GM19397 (cell line): ENCODE measurements around the gene WNT1.

ENCODE experiments used
- ATAC-seq: cut with Tn5 transposase; IDR thresholded peaks from one replicate; pipeline ENCODE4 v1.9.1; 2021; ENCODE audit warnings: mild to moderate bottlenecking, moderate library complexity; ENCODE audit not compliant: unreplicated experiment

The WNT1 gene

DNA sequence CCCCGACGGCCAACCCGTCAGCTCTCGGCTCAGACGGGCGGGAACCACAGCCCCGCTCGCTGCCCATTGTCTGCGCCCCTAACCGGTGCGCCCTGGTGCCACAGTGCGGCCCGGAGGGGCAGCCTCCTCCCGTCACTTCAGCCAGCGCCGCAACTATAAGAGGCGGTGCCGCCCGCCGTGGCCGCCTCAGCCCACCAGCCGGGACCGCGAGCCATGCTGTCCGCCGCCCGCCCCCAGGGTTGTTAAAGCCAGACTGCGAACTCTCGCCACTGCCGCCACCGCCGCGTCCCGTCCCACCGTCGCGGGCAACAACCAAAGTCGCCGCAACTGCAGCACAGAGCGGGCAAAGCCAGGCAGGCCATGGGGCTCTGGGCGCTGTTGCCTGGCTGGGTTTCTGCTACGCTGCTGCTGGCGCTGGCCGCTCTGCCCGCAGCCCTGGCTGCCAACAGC is at the start of gene WNT1:
Gene WNT1, plus strand, starts transcription at position 32 of the 450 bp plus-strand sequence. Its CDS starts 329 bp downstream, at position 361.
- ATAC-seq = peak; percentile 8

DNA sequence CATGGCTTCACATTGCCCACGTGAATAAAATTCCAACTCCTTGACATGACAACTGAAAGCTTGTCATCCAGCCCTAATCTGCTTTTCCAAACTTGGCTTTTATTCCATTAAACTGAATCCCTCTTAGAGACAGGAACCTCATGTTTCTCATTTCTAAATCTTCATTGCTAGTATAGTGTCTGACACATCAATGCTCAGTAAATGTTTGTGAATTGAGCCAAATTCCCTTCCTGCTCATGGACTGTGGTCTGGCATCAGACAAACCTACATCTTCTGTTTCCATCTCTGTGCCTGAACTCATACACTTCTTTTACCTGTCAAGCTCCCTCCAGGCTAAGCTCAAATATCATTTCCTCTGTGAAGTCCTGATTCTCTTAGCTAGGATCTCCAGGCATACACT is 48.6 kb upstream of the WNT1 start:
- ATAC-seq = no peak

DNA sequence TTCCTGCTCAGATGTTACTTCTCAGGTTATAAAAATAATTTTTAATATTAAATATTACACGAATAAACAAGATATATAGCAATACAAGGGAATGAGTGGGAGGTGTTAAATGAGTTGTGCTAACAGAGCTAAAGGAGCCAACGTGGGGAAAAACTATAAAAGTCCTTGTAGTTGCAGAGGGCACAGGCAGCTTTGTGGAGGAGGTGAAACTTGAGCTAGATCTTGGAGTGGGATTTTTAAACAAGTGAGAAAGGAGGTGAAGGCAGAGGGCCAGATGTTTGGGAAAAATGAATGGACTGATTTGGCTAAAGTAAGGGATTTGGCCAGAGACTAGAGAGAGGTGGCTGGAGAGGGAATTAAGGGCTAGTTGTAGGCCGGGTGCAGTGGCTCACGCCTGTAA is 47.6 kb upstream of the WNT1 start:
- no peak for ATAC-seq

DNA sequence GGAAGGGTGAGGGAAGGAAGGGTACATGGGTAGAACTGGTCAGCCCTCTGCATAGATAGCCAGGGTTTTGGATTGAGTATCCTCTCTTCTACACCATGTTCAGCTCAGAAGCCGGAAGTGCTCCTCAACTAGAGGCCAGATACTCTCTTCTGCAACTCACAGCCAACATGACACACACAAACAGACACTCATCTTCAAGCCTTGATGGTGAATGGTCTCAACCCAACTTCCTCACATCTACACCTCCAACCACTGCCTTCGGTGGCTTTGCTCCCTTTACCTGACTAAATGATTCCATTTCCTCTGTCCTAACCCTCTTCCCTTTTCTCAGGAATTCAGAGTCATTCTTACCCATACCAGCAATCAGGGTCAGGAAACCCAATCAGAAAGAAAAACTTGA is 45.2 kb upstream of the WNT1 start:
- ATAC-seq = no peak

DNA sequence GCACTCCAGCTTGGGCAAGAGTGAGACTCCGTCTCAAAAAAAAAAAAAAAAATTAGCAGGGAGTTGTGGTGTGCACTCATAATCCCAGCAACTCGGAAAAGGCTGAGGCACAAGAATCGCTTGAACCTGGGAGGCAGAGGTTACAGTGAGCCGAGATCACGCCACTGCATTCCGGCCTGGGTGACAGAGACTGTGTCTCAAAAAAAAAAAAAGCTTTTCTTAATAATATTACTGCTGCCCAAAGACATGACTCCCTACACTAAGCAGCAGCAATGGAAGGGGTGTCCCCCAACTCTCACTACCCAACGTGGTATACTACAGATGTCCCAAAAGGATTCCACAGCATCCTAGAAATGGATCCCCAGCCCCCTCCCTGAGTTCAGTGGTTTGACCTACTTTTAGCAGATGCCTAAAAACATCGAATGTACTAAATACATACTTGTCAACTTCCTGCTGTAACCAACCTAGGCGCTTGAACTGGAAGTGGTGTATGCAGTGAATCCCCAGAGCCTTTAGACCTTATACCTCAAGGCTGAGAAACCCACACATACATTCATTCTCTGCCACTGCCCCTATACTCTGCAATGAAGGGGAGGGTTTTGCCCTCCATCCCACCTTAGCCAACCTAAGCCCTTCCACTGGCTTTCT is 44.3 kb upstream of the WNT1 start:
- no peak for ATAC-seq

DNA sequence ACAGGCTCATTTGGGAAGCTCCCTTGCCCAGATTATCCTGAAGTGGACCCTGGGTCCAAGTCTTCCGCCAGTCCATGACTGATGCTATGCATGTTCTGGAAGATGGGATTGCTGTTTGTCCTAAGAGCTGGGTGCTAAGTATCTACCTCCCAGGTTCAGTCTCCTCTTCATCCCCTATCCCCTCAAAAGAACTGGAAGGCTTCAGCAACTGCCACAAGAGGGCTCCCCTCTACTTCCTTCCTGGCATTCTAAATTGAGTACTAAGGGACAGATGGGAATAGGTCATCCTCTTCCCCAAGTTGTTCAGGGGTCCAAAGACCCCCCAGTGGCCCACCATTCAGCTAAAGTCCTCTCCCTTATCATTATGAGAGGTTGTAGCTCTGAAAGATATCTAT is 43.8 kb upstream of the WNT1 start:
- ATAC-seq = no peak

DNA sequence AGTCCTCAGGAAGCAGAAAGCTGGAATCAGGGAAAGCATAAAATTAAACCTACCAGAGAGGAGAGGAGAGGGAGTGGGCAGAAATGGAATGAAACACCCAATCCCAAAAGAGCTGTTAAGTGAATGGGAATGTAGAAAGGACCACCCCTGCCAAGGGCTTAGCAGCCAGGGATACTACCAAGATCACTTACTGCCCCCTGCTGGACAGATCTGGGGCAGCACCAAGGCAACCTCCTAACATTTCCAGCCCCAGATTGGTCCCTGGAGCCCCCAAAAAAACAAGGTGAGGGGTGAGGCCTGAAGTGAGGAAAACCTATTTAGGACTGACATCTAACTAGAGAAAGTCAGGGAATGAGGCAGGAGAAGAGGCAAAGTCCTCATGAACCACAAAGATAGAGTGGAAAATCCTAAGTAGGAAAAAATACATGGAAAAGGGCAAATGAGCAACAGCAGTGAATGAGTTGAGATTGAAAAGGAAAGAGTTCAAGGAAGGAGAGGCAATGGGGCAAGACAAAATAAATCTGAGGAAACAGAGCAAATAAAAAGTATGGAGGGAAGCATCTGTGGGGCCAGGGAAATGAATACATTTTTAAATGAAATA is 41.6 kb upstream of the WNT1 start:
- ATAC-seq = no peak

DNA sequence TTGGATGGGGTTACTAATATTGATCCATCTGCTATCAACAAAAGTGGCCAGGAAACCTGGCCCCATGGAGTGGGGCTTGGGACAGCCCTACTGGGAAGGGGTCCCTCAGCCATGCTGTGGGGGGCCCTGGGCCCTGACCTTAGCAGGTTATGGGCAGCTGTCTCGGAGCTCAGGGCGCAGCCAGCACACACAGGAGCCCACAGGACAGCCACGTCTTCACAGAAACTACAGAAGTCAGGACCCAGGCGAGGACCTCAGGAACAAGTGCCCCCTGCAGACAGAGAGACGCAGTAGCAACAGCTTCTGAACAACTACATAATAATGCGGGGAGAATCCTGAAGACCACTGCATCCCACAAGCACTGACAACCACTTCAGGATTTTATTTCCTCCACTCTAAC is 41.0 kb upstream of the WNT1 start:
- ATAC-seq = no peak

DNA sequence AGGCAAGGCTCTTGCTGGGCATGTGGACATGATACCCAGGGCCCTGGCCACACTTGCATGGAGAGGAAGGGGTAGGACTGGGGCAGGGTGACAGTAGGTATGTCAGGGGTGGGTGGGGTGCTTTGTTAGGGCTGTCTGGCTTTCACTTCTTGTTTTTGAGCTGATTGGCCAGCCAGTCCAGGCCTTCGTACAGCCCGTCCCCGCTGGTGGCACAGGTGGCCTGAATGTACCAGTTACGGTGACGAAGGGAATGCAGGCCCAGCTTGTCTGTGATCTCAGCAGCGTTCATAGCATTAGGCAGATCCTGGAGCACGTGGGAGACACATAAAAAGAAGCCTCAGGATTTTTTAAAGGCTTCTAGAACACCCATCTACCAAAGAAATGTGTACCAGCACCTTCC is 39.3 kb upstream of the WNT1 start:
- no peak for ATAC-seq

DNA sequence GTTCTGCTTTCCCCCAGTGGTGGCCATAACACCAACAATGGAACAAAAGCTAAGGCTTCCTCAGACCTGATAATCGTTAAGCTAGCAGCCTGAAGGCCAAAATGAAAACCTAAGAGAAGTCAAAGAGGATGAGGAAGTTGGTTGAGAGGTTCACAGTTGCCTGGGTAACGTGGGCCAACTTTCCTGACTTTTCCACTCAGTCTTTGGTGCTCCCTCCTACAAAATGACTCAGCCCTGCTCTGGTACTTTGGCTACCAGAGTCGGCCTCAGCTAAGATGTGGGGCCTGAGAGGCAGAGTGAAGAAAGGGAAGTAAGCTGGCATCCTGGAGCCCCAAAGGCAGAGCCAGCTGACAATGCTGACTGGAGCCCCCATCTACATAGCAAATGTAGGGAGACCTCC is 37.9 kb upstream of the WNT1 start:
- no peak for ATAC-seq

DNA sequence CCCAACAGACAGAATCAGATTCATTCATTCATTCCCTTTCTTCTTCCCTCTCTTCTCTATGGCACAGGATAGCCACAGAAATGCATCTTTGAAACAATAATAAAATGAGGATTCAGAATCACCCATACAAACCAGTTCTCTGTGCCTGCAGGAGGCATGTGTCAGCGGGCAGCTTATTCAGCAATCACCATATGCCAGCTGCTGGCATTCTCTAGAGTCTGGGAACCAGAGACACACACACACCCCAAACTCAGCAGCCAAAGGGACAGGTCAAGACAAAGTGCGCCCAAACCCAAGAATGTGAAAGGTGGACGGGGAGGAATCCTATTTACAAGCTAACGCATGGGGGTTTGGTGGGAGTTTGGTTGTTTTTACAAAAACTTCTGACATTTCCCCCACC is 34.9 kb upstream of the WNT1 start:
- ATAC-seq = no peak

DNA sequence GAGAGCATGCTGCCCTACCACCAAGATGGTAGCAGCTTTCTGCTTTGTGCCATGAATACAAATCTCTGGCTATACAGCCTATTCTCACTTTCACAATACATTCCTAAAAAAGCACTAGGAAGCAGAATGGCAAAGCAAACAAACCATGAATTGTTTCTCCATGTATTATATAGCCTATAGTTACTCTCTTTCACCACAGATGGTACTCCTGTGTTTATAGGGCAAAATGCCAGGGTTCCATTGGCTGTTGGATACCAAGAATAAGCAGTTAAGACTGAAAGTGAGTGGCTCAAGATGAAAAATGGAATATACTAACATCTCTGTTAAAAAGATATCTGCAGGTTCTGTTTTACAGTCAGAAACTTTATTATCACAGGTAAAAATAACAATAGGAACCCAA is 31.9 kb upstream of the WNT1 start:
- no peak for ATAC-seq

DNA sequence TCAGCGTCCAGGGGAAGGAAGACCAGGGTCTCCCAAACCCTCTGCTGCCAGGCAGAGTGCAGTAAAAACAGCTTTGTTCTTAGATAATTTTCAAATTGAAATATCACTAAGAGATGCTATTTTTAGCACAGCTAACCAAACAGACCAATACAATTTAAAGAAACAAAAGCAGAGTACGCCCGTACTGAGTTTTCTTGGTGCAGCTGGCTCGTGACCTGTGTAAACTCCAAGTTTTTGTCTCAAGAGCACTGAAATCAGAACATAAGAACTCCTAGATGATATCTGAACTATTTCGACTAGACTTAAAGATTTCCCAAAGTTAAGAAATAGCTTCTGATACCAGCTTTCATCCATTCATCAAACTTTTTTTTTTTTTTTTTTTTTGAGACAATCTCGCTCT is 31.2 kb upstream of the WNT1 start:
- no peak for ATAC-seq

DNA sequence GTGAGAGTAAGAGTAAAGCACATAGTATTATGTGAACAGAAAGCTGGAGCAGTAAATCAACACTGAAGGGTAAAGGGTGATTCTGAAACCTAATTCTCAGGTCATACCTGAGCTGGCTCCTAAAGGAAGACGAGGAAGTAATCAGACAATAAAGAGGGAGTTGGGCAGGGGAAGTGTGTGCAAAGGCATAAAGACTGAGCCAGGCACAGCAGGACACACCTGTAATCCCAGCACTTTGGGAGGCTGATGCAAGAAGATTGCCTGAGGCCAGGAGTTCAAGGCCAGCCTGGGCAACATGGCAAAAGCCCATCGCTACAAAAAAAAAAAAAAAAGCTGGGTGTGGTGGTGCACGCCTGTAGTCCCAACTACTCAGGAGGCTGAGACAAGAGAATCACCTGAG is 30.4 kb upstream of the WNT1 start:
- no peak for ATAC-seq

DNA sequence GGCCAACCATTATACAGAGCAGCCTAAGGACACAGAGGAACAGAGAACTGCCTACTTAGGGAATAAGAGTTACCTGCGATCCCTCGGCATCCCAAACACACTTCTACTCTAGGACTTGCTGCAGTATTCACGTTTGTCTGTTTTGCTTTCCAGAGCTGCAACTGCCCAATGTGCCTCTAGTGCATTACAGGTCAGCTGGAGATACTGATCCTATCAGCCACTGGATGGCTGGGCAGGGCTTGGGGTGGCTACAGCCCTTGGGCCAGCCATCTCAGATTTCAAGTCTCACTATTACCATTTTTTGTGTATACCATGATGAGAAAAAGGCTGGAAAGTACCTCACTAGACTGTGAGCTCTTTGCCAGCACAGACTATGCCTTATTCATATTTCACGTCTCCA is 25.4 kb upstream of the WNT1 start:
- ATAC-seq = no peak

DNA sequence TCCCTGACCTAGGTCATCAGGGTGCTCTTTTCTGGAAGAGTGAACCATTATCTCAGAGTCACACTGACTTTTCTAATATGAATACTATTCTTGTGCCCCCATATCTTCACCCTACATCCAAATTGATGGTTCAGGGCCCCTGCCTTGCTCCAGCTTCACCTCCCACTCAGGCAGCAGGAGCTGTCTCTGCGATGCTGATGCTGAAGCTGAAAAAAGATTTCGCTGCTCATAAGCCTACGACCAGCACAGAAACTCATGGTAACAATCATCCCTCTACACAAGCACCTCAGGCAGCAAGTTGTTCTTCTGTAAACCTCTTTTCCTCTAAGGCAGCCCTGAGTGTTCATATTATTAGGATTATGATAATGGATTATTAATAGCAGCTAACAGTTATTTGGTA is 24.1 kb upstream of the WNT1 start:
- ATAC-seq = no peak

DNA sequence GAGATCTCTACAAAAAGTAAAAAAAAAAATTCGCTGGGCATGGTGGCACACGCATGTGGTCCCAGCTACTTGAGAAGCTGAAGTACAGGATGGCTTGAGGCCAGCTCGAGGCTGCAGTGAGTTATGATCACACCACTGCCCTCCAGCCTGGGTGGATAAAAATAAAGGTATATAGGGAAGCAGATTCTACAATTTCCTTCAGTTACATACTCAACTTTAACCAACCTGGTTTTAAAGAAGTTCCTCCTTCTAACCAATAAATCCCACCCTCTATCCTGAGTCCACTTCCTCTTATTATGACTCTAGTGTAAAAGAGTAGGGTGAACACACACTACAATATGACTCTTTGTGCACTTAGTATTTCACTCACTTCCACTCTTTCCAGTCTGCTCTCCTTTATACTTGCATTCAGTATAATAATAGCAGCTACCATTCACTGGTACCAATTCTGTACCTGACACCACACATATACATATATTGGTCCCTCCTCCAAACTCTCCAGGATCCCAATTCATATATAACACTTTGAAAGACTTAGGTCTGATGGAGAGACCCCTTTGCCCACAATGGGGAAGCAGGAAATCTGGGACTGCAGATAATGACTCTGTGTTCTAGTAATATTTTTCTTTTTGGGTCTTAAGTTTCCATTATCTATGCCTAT is 23.2 kb upstream of the WNT1 start:
- no peak for ATAC-seq

DNA sequence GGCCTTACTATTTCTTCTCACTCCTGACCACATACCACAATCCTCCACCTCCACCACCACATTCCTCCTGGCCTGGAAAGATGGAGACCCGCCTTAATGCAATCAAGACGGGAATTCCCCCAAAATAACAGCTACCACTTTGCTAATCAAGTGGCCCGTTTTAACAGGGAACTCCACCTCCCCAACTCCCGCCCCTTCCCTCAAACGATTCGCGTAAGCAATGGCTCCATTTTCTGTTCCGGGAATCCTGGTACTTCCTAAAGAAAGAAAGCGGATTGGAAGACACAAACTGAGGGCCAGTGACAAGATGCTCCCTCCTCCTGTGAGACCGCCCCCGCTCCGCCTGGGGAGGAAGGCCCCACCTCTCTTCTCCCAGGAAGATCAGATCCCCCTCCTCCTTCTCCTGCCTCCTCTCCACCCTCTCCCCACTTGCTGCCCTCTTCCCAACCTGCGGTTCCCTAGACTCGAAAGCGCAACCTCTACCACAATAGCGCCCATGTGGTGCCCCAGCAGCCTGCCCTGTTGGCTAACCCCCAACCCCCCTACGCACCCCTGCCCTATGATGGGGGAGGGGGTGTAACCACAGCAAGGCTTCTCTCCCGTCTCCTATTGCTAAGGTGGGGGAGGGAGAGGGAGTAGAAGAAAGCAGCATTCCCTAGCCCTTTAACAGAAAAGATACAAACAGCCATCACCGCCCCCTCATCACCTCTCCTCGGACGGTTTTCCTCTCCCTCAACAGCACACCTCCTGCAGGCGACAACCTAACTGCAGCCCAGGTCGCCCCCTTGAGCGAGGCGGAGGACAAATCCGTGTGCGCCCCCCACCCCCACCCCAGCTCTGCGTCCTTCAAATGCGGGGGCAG is 21.6 kb upstream of the WNT1 start:
- peak; percentile 20 for ATAC-seq

DNA sequence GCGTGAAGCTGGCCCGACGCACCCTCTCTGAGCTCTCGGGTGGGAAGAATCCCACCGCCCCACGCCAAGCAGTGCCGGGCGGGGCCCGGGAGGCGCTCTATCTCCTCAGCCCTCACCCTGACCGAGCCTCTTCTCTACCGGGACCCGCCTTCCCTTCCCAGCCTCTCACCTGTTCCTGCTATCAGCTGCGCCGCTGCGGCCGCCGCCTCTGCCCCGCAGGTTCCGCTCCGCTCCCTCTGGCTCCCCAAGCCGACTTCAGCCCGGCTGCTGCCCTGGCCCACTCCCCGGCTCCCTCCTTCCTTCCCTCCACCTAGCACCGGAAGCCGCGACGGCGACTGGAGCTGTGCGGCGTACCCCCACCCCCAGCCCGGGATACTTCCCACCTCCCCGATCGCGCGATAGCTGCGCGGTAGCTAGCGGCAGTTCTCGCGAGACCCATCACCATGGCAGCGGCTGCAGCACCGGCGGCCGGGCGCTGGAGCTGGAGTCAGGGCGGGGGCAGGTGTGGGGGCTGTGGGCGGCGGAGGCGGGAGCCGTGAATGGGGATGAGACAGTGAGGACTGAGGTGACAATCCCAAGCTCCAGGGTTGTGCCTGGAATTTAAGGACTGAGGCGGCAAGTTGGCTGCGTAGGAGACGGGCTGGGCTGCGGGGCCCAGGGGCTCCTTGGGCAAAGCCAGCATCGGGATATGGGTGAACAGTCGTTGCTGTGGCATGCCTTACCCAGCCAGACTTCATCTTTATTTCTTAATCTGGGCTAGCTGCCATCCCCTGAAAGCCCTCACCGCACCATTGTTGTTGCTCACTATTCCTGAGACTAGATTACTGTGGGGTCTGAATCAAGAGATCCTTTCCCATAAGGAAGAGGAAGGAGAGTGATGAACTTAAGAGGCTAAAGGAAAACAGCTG is 20.7 kb upstream of the WNT1 start, which contains the start of gene ARF3:
Gene ARF3, minus strand, starts transcription at position 347 of the 908 bp plus-strand sequence. CDS start 16,392 bp downstream, outside the sequence.
- peak; percentile 87 for ATAC-seq

DNA sequence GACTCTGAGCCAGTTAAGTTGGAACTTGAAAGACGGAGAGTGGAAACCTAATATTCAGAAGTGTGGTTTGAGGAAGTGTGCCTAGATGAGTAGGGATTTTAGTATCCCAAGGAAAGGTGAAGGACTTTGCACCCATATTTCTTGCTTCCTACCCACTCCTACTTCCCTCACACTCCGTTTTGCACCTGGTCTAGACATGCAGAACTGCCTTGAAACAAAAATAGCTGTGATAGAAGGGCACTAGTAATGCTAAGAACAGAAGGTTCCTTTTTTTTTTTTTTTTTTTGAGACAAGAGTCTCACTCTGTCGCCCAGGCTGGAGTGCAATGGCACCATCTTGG is 20.1 kb upstream of the WNT1 start:
- ATAC-seq = no peak
